ENCODE results near the gene DHRSX. TPM values are rescaled to one million over a fixed set of nuclear protein-coding genes. Genes with fewer than 3 reads are reported as not detected.

The DHRSX gene
- total and polyA plus RNA-seq, 2 of the 8 experiments (the other 6 are each of a cell fraction or from before 2014, with no cell fraction given), result 35.1 to 43.4 TPM

GRCh38 chrX:2384486-2384885 is 116.3 kb downstream of the DHRSX start (continued):
- TF ChIP-seq CHD7 (IDR thresholded peaks at IDR 0.05; ENCODE audit: insufficient replicate concordance, low read length), result no peak
- TF ChIP-seq TAF7 (optimal IDR thresholded peaks at IDR 0.05; ENCODE audit: borderline replicate concordance, low read depth, low read length), result no peak
- TF ChIP-seq EP300 (IDR thresholded peaks at IDR 0.05; ENCODE audit: borderline replicate concordance in 1 of 2, low read depth in 2 of 2, low read length in 2 of 2), result no peak
- no peak for TF ChIP-seq TCF12 (IDR thresholded peaks at IDR 0.05; ENCODE audit: low read depth, low read length)
- TF ChIP-seq YY1 (IDR thresholded peaks at IDR 0.05; ENCODE audit: low read depth, low read length), result no peak
- no peak for TF ChIP-seq SIRT6 (IDR thresholded peaks at IDR 0.05; ENCODE audit: low read length)
- TF ChIP-seq ATF2 (IDR thresholded peaks at IDR 0.05; ENCODE audit: low read length), result no peak
- no peak for TF ChIP-seq POLR2AphosphoS5 (IDR thresholded peaks at IDR 0.05; ENCODE audit: low read depth, low read length)
- no peak for TF ChIP-seq BCL11A (IDR thresholded peaks at IDR 0.05; ENCODE audit: low read depth in 2 of 2, low read length in 2 of 2)
- no peak for TF ChIP-seq RXRA (IDR thresholded peaks at IDR 0.05; ENCODE audit: insufficient read depth, low read depth, low read length)
